CD4-positive, alpha-beta T cell treated with Interferon alpha-2 for 1 hour (primary cell): ENCODE data around the gene NOLC1.

Experiments used
- DNase-seq, 2 donors: peaks; one replicate each; pipeline ENCODE4 v3.0.0-alpha.2; 2020 to 2022

Gene NOLC1

DNA sequence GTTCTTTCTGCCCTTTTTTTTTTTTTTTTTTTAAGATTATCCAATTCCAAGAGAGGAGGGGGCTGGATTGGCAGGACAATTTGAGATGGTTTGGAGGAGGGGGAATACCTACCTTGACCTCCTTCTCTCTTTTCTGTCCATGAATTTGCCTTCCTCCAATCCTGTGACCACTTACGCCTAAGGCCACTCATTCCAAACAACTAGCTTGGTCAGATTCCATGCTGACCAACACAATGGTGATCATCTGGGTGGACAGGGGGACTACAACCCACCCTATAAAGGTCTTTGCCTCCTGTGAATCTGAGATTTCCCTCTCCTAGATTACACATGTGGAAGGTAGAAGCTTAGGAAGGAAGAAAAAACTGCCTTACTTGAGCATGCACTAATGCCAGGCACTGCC, 29.7 kb upstream of the NOLC1 start:
- no peak for DNase-seq

DNA sequence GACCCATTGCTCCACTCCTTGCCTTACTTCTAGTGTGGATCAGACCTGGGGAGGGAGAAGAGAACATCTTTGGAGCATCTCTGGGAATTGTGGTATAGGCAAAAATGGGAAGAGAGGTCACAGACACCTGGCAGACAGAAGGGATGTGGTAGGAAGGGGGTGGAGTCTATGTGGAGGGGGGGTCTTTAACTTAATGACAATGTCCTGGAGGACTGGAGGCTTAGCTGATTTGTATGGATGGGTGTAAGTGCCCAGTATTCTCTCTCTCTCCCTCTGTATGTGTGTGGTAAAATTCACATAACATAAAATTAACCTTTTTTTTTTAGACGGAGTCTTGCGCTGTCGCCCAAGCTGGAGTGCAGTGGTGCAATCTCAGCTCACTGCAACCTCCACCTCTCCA, 29.0 kb upstream of the NOLC1 start:
- DNase-seq = no peak

DNA sequence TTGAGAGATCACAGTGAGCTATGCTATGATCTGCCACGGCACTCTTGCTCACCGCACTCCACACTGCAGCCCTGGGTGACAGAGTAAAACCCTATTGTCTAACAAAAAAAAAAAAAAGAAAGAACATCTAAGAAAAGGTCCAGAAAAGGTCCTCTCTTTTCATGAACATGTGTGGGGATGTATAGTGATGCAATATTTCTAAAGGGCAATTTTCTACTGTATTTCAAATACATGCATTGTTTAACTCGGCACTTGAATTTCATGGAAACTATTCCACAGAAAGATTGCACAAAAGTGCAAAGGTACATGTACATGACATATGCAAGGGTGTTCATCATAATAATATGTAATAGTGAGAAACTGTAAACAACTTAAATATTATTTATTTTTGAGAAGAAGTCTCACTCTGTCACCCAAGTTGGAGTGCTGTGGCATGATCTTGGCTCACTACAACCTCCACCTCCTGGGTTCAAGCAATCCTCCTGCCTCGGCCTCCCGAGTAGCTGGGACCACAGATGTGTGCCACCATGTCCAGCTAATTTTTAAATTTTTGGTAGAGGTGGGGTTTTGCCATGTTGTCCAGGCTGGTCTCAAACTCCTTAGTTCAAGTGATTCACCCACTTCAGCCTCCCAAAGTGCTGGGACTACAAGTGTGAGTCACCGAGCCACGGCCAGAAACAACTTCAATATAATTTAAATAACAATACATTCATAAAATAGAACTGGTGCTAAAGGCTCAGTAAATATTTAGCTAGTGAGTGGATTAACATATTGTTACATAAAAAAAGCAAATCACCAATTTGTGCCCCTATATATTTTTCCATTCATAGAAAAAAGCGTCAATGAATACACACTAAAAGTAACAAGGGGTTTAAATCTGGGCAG, 20.7 kb upstream of the NOLC1 start:
- DNase-seq = no peak

DNA sequence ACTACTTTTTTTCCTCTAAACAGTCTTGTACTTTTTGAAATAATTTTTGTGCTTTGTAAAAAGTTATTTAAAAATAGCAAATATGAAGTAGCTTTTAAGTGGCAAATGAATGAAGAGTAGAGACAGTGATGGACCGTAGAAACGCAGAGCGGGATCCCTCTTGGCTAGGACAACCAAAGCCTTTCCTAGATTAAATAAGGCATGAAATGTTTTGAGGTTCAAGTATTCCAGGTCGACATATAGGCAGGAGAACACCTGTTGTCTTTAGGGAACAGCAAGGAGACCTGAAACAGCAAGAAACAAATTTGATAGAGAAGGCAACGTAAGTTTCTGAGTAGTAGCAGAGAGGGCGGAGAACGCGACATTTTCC, 20.0 kb upstream of the NOLC1 start:
- DNase-seq = no peak

DNA sequence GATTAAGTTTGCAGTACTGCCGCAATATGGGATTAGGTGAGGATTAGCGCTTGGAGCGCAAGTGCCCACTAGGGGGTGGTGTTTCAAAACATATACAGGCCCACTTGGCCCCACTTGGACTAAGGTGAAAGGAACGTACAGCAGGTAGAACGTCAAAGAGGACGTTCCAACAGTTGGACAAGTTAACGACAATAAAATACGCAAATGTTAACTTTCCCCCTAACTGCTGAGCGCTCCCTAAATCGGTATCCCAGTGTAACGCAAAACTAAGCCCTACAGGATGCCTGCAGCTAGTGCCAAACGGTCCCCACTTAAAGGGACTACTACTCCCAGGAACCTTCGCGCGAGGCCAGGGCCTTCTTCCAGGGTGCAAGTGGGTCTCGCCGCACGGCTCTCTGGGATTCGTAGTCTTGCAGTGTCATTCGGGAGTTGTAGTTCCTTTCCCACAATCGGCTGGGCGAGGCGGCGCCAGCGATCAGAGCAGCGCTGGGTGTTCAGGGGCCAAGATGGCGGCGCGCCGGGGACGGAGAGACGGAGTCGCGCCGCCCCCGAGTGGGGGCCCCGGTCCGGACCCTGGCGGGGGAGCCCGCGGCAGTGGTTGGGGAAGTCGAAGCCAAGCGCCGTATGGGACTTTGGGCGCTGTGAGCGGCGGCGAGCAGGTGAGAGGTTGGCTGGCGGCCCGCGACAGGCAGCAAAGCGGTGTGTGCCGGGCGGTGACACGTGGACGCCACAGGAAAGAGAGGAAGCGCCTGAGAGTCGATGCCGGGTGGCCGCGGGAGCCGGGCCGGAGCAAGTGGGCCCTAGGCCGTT, 19.4 kb upstream of the NOLC1 start, which contains the start of gene PPRC1:
TSS of gene PPRC1 (plus strand) at position 478 of the 810 bp plus-strand sequence. CDS start at position 507, 29 bp downstream.
- peak; percentile 97 to 98 for DNase-seq

DNA sequence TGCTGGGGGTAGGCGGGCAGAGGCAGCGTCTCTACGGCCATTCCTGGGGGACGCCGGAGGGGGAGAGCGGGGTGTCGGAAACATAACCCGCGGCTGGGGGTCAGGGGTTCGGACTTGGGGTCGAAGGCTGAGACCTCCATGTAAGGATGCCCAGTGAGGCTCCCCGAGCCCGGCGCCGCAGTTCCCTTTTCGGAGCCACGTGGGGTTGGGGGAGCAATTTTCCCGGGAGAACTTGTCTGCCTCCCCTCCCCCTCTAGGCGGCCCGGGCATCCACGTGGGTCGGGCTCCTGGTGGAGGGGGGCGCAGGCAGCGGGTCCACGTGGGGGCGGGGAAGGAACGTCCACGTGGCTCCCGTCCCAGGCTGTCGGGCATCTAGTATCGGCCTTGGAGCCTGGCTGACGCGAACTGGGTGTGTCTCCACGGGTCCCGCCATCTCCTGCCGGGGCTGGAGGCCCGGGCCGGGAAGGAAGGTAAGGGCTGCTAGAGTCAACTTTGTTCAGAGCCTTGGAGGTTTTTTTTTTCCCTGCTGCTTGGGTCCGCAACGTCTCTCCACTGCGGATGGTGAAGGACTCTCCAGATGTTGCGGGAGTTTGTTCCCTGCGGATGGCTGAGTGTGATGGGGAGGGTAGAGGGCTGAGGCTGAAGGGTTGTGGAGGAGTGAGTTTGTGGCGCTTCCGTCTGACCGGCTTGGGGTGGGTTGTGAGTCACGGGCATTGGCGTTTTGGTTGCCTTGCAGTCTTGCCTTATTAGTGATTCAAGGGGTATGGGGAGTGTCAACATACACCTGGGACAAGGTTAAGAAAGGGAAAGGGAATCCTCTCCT, 18.6 kb upstream of the NOLC1 start:
- peak; percentile 27 to 55 for DNase-seq

DNA sequence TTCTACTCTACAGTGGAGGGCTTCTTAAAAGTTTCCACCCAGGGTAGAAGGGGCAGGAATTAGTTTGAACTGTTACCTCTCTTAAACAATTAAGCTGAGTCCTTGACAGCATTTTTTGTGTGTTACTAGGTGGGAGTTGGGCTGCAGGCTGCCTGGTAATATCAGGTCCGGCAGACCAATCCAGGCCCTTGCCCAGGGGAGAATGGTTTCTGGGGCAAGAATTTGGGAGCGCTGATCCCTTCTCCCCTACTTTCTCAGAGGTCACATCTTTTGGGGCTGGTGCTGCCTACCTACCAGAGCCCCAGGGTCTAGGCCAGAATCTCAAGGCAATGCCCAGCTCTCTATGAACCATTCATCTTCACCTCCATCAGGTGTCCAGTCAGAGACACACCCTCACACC, 17.8 kb upstream of the NOLC1 start:
- DNase-seq = no peak

DNA sequence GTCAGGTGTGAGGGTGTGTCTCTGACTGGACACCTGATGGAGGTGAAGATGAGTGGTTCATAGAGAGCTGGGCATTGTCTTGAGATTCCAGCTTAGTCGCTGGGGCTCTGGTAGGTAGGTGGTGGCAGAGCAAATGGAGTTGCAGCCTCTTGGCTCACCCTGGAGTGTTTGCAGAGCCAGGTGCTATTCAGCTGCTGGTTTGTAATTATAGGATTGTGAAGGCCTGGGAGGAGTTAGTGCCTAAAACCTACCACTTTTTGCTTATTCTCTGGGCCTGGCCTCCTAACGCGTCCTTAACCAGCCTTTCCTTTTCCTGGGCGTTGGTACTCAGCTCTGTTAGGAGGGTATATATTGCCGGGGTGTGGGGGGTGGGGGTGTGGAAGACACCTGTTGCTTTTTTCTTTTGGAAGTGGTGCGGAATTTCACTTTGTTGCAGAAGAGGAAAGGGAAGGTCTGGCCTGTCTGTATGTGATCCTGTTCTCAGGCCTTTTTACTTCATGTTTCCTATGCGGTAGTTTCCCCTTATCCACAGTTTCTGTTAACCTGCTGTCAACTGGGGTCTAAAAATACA, 16.1 kb upstream of the NOLC1 start:
- no peak for DNase-seq

DNA sequence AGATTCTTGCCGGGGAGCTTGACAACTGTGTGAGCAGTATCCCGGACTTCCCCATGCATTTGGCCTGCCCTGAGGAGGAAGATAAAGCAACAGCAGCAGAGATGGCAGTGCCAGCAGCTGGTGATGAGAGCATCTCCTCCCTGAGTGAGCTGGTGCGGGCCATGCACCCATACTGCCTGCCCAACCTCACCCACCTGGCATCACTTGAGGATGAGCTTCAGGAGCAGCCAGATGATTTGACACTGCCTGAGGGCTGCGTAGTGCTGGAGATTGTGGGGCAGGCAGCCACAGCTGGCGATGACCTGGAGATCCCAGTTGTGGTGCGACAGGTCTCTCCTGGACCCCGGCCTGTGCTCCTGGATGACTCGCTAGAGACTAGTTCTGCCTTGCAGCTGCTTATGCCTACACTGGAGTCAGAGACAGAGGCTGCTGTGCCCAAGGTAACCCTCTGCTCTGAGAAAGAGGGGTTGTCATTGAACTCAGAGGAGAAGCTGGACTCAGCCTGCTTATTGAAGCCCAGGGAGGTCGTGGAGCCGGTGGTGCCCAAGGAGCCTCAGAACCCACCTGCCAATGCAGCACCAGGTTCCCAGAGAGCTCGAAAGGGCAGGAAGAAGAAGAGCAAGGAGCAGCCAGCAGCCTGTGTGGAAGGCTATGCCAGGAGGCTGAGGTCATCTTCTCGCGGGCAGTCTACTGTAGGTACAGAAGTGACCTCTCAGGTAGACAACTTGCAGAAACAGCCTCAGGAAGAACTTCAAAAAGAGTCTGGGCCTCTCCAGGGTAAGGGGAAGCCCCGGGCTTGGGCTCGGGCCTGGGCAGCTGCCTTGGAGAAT, 12.7 kb upstream of the NOLC1 start:
- no peak for DNase-seq

DNA sequence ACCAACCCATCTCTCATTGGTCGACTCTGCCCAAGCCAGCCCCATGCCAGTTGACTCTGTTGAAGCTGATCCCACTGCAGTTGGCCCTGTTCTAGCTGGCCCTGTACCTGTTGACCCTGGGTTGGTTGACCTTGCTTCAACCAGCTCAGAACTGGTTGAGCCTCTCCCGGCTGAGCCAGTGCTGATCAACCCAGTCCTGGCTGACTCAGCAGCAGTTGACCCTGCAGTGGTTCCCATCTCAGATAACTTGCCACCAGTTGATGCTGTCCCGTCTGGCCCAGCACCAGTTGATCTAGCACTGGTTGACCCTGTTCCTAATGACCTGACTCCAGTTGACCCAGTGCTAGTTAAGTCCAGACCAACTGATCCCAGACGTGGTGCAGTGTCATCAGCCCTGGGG, 12.0 kb upstream of the NOLC1 start:
- no peak for DNase-seq

DNA sequence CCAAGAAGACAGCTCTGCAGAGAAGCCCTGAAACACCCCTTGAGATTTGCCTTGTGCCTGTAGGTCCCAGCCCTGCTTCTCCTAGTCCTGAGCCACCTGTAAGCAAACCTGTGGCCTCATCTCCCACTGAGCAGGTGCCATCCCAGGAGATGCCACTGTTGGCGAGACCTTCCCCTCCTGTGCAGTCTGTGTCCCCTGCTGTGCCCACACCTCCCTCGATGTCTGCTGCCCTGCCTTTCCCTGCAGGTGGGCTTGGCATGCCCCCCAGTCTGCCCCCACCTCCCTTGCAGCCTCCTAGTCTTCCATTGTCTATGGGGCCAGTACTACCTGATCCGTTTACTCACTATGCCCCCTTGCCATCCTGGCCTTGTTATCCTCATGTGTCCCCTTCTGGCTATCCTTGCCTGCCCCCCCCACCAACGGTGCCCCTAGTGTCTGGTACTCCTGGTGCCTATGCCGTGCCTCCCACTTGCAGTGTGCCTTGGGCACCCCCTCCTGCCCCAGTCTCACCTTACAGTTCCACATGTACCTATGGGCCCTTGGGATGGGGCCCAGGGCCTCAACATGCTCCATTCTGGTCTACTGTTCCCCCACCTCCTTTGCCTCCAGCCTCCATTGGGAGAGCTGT, 11.2 kb upstream of the NOLC1 start:
- no peak for DNase-seq

DNA sequence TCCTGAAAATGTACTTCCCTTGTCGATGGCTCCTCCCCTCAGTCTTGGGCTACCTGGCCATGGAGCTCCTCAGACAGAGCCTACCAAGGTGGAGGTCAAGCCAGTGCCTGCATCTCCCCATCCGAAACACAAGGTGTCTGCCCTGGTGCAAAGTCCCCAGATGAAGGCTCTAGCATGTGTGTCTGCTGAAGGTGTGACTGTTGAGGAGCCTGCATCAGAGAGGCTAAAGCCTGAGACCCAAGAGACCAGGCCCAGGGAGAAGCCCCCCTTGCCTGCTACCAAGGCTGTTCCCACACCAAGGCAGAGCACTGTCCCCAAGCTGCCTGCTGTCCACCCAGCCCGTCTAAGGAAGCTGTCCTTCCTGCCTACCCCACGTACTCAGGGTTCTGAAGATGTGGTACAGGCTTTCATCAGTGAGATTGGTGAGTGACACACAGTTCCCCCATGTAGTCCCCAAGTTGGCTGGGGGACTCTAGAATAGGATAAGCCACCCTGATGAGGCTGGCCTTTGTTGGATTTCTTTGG, 10.5 kb upstream of the NOLC1 start:
- DNase-seq = no peak

DNA sequence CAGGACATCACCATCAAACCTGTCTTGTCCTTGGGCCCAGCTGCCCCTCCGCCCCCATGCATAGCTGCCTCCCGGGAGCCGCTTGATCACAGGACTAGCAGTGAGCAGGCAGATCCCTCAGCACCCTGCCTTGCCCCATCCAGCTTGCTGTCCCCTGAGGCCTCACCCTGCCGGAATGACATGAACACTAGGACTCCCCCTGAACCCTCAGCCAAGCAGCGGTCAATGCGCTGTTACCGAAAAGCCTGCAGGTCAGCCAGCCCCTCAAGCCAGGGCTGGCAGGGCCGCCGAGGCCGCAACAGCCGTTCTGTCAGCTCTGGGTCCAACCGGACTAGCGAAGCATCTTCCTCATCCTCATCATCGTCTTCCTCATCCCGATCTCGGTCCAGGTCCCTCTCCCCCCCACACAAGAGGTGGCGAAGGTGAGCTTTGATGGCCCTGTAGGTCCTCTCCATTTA, 5.2 kb upstream of the NOLC1 start:
- no peak for DNase-seq

DNA sequence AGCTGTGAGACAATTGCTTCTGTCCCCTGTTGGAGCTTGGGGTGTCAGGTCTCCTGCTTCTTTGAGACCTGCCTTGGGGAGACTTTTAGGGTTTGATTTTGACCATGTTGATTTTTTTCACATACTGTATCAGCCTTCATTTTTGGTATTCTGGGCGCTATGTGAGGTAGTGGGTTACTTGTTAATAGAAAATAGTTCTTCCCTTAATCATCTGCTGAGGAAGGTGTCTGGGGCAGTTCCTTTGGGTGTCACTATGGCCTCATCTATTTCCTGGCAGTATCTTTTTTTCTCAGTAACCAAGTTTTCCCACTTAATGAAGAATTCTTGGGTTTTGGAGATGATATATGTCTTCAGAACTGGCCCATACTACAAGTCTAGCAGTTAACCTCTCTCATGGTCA, 4.6 kb upstream of the NOLC1 start:
- no peak for DNase-seq

DNA sequence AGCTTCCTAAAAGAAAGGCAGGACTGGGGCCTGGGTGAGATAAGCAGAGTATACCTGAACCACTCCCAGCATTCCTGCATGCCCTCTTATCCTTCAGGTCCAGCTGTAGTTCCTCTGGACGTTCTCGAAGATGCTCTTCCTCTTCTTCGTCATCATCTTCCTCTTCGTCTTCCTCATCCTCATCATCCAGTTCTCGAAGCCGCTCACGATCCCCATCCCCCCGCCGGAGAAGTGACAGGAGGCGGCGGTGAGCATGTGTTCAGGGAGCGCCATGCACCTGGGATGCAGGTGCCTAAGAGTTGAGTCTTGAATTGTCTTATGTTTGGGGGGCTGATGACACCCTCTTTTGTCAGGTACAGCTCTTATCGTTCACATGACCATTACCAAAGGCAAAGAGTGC, 3.9 kb upstream of the NOLC1 start:
- no peak for DNase-seq

DNA sequence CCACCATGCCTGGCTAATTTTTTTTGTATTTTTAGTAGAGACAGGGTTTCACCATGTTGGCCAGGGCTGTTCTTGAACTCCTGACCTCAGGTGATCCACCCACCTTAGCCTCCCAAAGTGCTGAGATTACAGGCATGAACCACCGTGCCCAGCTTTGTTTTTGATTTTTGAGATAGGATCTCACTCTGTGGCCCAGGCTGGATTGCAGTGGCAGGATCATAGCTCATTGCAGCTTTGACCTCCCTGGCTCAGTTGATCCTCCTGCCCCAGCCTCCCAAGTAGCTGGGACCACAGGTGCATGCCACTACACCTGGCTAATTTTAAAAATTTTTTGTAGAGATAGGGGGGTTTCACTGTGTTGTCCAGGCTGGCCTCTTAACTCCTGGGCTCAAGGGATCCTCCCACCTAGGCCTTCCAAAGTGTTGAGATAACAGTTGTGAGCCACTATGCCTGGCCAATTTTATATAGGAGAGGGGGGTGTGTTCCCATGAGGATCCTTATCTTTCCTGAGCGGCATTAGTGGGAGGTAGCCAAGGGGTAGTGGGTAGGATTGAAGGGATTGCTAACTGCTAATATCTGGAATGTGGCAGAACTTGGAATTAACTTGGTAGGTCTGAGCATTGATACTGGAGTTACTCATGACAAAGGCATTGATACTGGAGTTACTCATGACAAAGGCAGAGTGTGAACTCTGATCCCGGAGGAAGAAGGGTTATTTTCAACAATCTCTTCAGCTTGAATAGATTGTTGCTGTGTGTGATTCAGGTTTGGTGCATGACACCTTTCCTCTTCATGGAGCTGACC, 1.0 kb upstream of the NOLC1 start:
- DNase-seq = no peak

DNA sequence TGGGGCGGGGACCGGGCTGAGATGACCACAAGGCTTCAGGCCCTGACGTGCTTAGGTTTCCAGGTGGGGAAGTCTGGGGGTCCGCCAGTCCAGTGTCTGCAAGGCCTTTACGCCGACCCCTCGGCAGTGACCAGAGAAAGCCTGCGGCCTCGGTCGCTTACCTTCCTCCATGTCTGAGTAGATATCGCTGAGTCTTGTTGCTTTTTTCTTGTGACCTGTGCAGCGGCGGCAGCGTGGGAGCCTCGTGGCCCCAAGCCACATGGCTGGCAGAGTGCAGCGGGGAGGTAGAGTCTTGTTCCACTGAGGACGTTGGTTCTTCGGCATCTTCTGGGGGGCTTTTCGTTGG, 329 bp downstream of the NOLC1 start:
- DNase-seq = no peak

DNA sequence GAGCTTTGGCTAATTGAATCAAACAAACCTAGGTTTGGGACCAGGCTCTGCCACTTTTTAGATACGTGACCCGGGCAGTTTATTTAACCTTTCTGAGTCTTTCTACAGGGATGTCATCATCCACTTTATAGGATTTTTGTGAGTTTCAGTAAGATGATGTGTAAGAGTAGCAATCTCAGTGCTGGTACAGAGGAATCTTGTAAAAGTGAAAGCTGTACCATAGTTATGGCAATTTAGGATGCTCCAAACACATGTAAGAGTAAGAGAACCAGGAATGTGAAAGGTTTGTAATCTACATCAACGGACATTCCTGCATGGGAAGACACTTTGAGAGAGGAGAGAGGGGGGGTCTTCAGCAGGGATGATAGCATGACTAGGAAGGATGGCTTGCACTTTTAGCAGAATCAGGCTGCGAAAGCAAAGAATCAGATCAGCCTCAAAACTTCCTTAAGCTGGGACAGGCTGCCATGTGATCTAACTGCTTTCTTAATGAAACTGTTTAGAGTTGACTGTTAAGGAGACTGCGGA, 968 bp downstream of the NOLC1 start:
- no peak for DNase-seq

DNA sequence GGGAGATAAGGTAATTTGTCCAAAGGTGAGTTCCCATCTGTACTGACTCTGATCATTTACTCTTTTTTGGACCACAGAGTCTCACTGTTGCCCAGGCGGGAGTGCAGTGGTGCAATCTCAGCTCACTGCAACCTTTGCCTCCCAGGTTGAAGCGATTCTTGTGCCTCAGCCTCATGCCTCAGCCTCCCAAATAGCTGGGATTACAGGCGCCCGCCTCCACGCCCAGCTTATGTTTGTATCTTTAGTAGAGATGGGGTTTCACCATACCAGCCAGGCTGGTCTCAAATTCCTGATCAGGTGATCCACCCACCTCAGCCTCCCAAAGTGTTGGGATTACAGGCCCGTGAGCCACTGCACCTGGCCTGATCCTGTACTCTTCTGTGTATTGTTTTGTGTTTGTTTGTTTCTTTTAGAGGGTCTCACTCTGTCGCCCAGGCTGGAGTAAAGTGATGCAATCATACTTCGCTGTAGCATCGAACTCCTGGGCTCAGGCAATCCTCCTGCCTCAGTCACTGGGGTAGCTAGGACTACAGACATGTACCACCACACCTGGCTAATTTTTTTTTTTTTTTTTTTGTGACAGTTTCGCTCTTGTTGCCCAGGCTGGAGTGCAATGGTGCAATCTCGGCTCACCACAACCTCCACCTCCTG, 2.4 kb downstream of the NOLC1 start:
- DNase-seq = no peak

DNA sequence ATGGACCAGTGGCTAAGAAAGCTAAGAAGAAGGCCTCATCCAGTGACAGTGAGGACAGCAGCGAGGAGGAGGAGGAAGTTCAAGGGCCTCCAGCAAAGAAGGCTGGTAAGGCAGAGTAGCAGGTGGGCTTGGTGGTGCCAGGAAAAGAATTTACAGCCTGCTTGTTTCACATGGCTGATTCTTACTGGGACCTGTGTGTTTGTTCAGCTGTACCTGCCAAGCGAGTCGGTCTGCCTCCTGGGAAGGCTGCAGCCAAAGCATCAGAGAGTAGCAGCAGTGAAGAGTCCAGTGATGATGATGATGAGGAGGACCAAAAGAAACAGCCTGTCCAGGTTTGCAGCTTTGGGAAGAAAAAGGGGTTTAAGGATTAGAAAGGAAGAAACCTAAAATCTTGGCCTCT, 5.0 kb downstream of the NOLC1 start:
- DNase-seq = no peak
